ENCODE data around the gene EWSR1.

Gene EWSR1

DNA sequence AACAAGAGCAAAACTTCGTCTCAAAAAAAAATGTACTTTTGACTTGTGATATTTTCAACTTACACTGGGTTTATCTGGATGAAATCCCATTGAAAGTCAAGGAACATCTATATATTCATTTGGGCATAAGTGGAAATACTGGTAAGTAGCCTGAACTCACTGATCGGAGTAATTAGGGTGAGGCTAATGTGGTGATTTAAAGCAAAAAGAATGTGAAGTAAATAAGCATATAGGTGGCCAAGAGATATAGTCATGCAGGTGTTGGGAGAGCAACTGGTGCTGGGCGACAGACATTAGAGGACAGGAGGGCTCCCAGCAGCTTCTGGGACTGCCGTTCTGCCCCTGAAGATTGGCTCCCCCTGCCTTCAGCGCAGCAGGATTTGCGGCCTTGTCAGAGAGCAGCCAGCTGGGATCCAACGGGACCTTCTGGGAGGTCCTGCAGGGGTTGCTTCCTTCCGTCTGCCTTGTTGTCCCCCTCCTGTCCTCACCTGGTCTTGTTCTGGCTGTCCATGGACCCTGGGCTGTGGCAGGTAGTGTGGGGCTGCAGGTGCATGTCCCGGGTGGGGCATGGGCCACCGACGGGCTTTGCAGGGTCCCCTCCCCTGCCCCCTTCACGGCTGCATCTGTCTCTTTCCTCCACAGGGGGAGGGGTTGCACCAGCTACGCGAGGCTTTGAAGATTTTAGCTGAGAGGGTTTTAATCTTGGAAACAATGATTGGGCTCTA is 14.3 kb upstream of the EWSR1 start:
- TF ChIP-seq CTCF (IDR thresholded peaks at IDR 0.05) = no peak

DNA sequence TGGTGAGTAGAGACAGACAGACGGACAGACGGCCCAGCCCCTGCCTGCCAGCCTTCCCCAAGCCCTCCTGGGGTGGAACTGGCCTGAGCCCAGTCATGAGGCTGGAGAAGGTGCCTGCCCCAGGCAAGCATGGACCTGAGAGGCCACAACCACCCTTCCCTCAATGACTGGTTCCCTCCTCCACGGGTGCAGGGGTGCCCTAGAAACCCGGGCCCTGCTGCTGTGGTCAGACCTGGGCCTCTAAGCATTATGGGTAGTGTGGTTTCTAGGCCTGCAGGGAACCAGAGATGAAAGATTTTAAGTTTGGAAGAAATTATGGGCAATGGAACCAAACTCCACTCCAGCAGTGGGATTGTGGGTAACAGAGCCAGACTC is 13.8 kb upstream of the EWSR1 start:
- TF ChIP-seq ZFX (IDR thresholded peaks at IDR 0.05; ENCODE audit: borderline replicate concordance) (no peak), CTCF (IDR thresholded peaks at IDR 0.05) (no peak)

More for the DNA sequence above, 14.3 kb upstream of the EWSR1 start:
- H3K27ac ChIP-seq = no peak overlapping the region

DNA sequence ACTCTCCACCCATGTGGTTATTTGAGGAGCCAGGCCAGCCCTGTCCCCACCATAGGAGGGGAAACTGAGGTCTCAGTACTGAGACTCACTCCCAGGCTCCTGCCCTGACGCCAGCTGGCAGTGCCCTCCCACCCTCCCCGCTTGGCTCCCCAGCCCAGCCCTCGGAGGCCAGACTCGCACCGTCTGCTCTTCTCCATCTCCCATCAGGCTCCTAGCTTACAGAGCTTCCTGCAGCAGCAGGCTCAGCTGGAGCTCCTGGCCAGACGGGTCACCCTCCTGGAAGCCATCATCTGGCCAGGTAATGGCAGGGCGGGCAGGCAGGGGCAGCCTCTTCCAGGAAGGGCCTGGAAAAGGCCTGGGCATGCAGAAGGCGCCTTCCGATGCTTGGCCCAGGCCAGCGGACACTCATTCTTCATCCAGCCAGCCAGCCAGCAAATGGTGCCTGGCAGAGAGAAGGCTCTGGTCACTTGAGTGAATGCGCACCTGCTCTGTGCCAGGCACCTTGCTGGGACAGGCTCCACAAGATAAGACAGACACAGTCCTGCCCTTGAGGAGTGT is 12.9 kb upstream of the EWSR1 start:
- TF ChIP-seq CTCF (IDR thresholded peaks at IDR 0.05) (no peak), ZFX (IDR thresholded peaks at IDR 0.05; ENCODE audit: borderline replicate concordance) (no peak)
- H3K27ac ChIP-seq = no peak overlapping the region

More for the DNA sequence above, 13.8 kb upstream of the EWSR1 start:
- H3K27ac ChIP-seq = no peak overlapping the region

DNA sequence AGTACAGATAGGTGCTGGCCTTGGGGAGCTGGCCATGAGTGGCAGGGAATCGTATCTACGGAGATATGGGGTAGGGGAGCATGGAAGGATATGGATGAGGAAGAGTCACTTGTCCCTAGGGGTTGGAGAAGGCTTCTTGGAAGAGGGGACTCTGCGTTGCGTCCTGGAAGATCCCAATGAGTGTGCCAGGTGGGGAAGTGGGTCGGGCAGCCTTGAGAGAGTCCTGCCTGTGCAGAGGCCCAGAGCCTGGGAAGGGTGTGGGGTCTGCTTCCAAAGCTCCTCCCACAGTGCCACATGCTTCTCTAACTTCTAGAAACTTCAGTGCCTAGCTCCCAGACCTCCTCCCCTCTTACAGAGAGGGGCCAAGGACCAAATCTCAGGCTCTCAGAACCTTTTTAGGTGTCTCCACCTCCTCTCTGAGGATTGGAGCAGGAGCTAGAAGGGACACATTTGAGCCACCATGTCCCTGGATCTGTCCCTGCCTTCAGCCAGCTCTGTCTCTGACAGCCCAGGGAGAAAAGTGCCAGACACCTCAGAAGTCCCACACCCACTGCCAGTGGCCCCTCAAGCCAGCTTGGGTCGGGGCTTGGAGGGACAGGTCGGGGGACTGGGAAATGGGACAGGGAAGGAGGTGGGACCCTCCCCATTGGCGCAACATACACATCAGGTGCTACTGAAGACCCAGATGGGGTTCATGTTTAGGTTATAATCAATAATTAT is 11.3 kb upstream of the EWSR1 start:
- no peak overlapping the region for H3K27ac ChIP-seq
- TF ChIP-seq CTCF (IDR thresholded peaks at IDR 0.05) (no peak), ZFX (IDR thresholded peaks at IDR 0.05; ENCODE audit: borderline replicate concordance) (no peak)

DNA sequence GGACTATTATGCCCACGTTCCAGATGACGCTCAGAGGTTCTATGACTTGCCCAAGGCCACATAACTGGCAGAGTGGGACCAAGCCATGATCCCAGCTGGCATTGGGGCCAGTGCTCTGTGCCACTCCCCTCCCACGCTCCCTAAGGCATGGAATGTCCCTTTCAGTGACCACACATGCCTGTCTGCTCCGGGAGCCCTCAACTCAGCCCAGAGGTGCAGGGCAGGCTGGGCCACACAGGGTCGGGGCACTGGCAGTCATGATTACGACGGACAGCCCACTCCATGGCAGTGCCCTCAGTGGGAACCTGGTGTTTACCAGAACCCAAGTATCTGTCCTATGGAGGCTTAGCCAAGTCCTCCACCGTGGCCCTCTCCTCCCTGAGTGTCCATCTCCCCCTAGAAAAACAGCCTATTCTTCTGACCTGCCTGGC is 10.3 kb upstream of the EWSR1 start:
- TF ChIP-seq CTCF (IDR thresholded peaks at IDR 0.05) (no peak), ZFX (IDR thresholded peaks at IDR 0.05; ENCODE audit: borderline replicate concordance) (no peak)
- H3K27ac ChIP-seq = no peak overlapping the region

GRCh38 chr22:29258407-29259252 is 9.4 kb upstream of the EWSR1 start:
- TF ChIP-seq ZFX (IDR thresholded peaks at IDR 0.05; ENCODE audit: borderline replicate concordance) = no peak
- no peak overlapping the region for H3K27ac ChIP-seq

GRCh38 chr22:29259253-29259899 is 8.7 kb upstream of the EWSR1 start:
- TF ChIP-seq CTCF (IDR thresholded peaks at IDR 0.05) (0 out of 2 replicates have a peak, but pooled peaks have one; percentile 4), ZFX (IDR thresholded peaks at IDR 0.05; ENCODE audit: borderline replicate concordance) (no peak)
- H3K27ac ChIP-seq = no peak overlapping the region
